B cell (primary cell): Measurements from ENCODE around the gene MPI. TPM values are rescaled to one million over a fixed set of nuclear protein-coding genes. Genes with fewer than 3 reads are reported as not detected.
A peak's percentile ranks its signal among the peaks of the same experiment; 100 is the strongest.

Experiments
- ATAC-seq: fragments of 200-7000 bp; cut with Tn5 transposase; one replicate; pipeline ENCODE4 v1.10.0; 2021; ENCODE audit warnings: low read depth, mild to moderate bottlenecking, moderate number of reproducible peaks, moderate library complexity
- CTCF ChIA-PET: fragments of 350-600 bp; sonication (Branson Sonifier 250); formaldehyde crosslinking; loops from one replicate; lab custom pipeline; 2021; ENCODE audit warnings: antibody characterized with exemption, inconsistent platforms; lab: Charles Lee
- POLR2A ChIA-PET: fragments of 350-600 bp; sonication (Branson Sonifier 250); formaldehyde crosslinking; loops from one replicate; lab custom pipeline; 2021; ENCODE audit warnings: antibody characterized with exemption; lab: Charles Lee
- DNase-seq: peaks from one replicate; pipeline ENCODE4 v3.0.0; 2013
- H2AFZ ChIP-seq: 2 replicates; pipeline ENCODE4 v1.6.1; 2012; ENCODE audit warnings: mild to moderate bottlenecking, low read depth, low read length; ENCODE audit not compliant: insufficient read depth, poor library complexity, severe bottlenecking
- H3K27ac ChIP-seq, 2 donors: 1 replicate in 1 of 2; 2 replicates in 1 of 2; pipeline ENCODE4 v1.5.1; 2012 to 2013; ENCODE audit warnings: low read length in 2 of 2, mild to moderate bottlenecking in 2 of 2, moderate library complexity in 1 of 2
- H3K27me3 ChIP-seq, 4 experiments: fragments of 200-600 bp in 1 of 4; sonication (generic) in 1 of 4; replicated peaks in 1 of 4; 1 replicate in 2 of 4; 2 replicates in 2 of 4; pipeline versions ENCODE4 v1.6.1 to v1.7.0; 2013 to 2016; ENCODE audit warnings: low read length in 3 of 4, mild to moderate bottlenecking in 2 of 4, mixed read lengths in 1 of 4, moderate library complexity in 1 of 4; ENCODE audit not compliant: insufficient read depth in 4 of 4, control insufficient read depth in 3 of 4; ENCODE audit errors: control extremely low read depth in 1 of 4
- H3K36me3 ChIP-seq, 2 experiments: replicated peaks in 1 of 2; 1 replicate in 1 of 2; 2 replicates in 1 of 2; pipeline versions ENCODE4 v1.6.1 to v1.7.1; 2013; ENCODE audit warnings: low read length in 1 of 2; ENCODE audit not compliant: insufficient read depth in 2 of 2, control insufficient read depth in 1 of 2; ENCODE audit errors: control extremely low read depth in 1 of 2, extremely low read depth in 1 of 2
- H3K4me1 ChIP-seq, 2 donors: fragments of 200-600 bp in 1 of 2; sonication (generic) in 1 of 2; 1 replicate in 1 of 2; 2 replicates in 1 of 2; pipeline versions ENCODE4 v1.5.1 to v1.6.1; 2013 to 2017; ENCODE audit warnings: low read length in 2 of 2; ENCODE audit not compliant: control insufficient read depth in 2 of 2, insufficient read depth in 2 of 2
- H3K4me2 ChIP-seq: replicated peaks from 2 replicates; pipeline ENCODE3; 2012; ENCODE audit warnings: mild to moderate bottlenecking, low read depth, low read length; ENCODE audit not compliant: poor library complexity, severe bottlenecking
- H3K4me3 ChIP-seq, 5 experiments: fragments of 200-600 bp in 1 of 5; sonication (generic) in 1 of 5; 1 replicate in 3 of 5; 2 replicates in 2 of 5; pipeline versions ENCODE4 v1.5.1 to v1.7.0; 2011 to 2016; ENCODE audit warnings: low read length in 4 of 5, mild to moderate bottlenecking in 4 of 5, low read depth in 2 of 5, control low read depth in 1 of 5, moderate library complexity in 1 of 5; ENCODE audit not compliant: insufficient read depth in 1 of 5; ENCODE audit errors: control extremely low read depth in 1 of 5, extremely low read depth in 1 of 5
- H3K79me2 ChIP-seq: fragments of 200-600 bp; sonication (generic); one replicate; pipeline ENCODE4 v1.6.0; 2016; ENCODE audit warnings: low read length; ENCODE audit not compliant: control insufficient read depth, insufficient read depth
- H3K9ac ChIP-seq: fragments of 200-600 bp; sonication (generic); 2 replicates; pipeline ENCODE4 v1.6.1; 2017; ENCODE audit warnings: mild to moderate bottlenecking, low read length, moderate library complexity
- H3K9me3 ChIP-seq, 3 donors: one replicate each; pipeline versions ENCODE4 v1.6.1 to v1.7.1; 2013; ENCODE audit warnings: low read length in 2 of 3; ENCODE audit not compliant: control insufficient read depth in 2 of 3, insufficient read depth in 1 of 3; ENCODE audit errors: control extremely low read depth in 1 of 3
- H4K20me1 ChIP-seq: 2 replicates; pipeline ENCODE4 v1.6.0; 2012; ENCODE audit warnings: mild to moderate bottlenecking, low read length; ENCODE audit not compliant: insufficient read depth, control insufficient read depth, poor library complexity, severe bottlenecking
- H3K27ac Mint-ChIP-seq: one replicate; pipeline ENCODE4 v1.8.0; 2021; ENCODE audit warnings: mixed read lengths
- H3K27me3 Mint-ChIP-seq: one replicate; pipeline ENCODE4 v1.8.0; 2021; ENCODE audit warnings: mixed read lengths
- H3K4me1 Mint-ChIP-seq: one replicate; pipeline ENCODE4 v1.8.0; 2021; ENCODE audit warnings: mixed read lengths
- H3K4me3 Mint-ChIP-seq: one replicate; pipeline ENCODE4 v1.8.0; 2021; ENCODE audit warnings: mixed read lengths
- H3K9me3 Mint-ChIP-seq: one replicate; pipeline ENCODE4 v1.8.0; 2022; ENCODE audit warnings: mixed read lengths; ENCODE audit not compliant: insufficient read depth
- EZH2 ChIP-seq: IDR thresholded peaks from 2 replicates; pipeline ENCODE4 v1.6.1; 2012; ENCODE audit warnings: borderline replicate concordance, low read depth, mild to moderate bottlenecking, moderate library complexity, low read length; ENCODE audit not compliant: insufficient read depth, poor library complexity, severe bottlenecking
- WGBS: methylation state at CpG from one replicate; pipeline ENCODE4 v1.1.5; 2013; ENCODE audit warnings: missing lambda C conversion rate; ENCODE audit not compliant: insufficient coverage; 5-methylcytosine and 5-hydroxymethylcytosine counted together
- intact Hi-C: fragments of 100-400 bp; cut with micrococcal nuclease; formaldehyde crosslinking; loops from one replicate; pipeline ENCODE4 v1.10.0; 2022
- polyA plus RNA-seq: library from polyadenylated mRNA; depleted of rRNA; stranded (reverse); fragments of >200 nt; gene quantifications from 2 replicates; pipeline ENCODE4 v1.2.3, GENCODE V29; 2012
- total RNA-seq, 2 donors: library from RNA; stranded (reverse); fragments of 120-200 nt in 1 of 2; gene quantifications; 1 replicate in 1 of 2; 2 replicates in 1 of 2; pipeline versions ENCODE4 v1.2.3 to v1.2.4, GENCODE V29; 2013 to 2022
- TF ChIP-seq, protein P1 (sequence below): fragments of 200-600 bp; IDR thresholded peaks from one replicate; pipeline ENCODE4 v1.8.0; 2022; ENCODE audit warnings: antibody characterized with exemption, mild to moderate bottlenecking

Gene MPI
- total and polyA plus RNA-seq, 2 donors (not counting 1 experiment from before 2014, with no cell fraction given) = 37.2 to 59.8 TPM

DNA sequence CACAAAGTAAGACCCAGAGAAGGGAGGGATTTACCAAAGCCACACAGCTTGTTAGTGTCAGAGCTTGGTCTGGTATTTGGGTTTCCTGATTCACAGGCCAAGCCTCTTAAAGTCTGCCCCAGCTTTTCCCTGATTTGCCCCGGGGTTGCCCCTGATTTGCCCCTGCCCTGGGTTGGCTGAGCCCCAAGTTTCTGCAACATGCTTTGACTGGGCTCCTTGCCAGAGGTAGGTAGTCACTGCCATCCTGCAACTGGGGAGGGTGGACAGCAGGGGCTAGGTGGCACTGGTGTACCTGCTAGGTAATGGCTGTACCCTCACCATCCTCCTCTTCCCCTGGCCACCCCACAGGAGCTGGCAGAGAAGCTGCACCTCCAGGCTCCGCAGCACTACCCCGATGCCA is 2.5 kb downstream of the MPI start:
- Mint-ChIP-seq H3K27me3 (no peaks in the 10 kb centered on the region), H3K4me3 (no peak overlapping the region), H3K27ac (peak overlapping the region; percentile 46), H3K9me3 (no peaks in the 10 kb centered on the region), H3K4me1 (peaks cover 39% of the 10 kb centered on the region)
- peaks cover 16% of the 10 kb centered on the region for H3K79me2 ChIP-seq
- intact Hi-C loops = loop anchor here (5.0 kb wide), 1 partner anchor 45 kb away; the partner anchor contains the start of gene COX5A
- H3K4me1 ChIP-seq = peaks cover 25 to 38% of the 10 kb centered on the region in 2 donors
- no peaks in the 10 kb centered on the region for H3K9me3 ChIP-seq
- TF ChIP-seq EZH2 = no peak
- TF ChIP-seq, protein P1, sequence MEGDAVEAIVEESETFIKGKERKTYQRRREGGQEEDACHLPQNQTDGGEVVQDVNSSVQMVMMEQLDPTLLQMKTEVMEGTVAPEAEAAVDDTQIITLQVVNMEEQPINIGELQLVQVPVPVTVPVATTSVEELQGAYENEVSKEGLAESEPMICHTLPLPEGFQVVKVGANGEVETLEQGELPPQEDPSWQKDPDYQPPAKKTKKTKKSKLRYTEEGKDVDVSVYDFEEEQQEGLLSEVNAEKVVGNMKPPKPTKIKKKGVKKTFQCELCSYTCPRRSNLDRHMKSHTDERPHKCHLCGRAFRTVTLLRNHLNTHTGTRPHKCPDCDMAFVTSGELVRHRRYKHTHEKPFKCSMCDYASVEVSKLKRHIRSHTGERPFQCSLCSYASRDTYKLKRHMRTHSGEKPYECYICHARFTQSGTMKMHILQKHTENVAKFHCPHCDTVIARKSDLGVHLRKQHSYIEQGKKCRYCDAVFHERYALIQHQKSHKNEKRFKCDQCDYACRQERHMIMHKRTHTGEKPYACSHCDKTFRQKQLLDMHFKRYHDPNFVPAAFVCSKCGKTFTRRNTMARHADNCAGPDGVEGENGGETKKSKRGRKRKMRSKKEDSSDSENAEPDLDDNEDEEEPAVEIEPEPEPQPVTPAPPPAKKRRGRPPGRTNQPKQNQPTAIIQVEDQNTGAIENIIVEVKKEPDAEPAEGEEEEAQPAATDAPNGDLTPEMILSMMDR = no peak
- CTCF ChIA-PET = interaction anchor here (0.9 to 2.3 kb wide), 3 partner anchors 9 to 260 kb away, joined by 3 to 25 read pairs (median 5); no protein-coding TSS in a partner anchor
- no peaks in the 10 kb centered on the region for H4K20me1 ChIP-seq
- H3K4me3 ChIP-seq = no peak overlapping the region
- POLR2A ChIA-PET = no interaction called here
- no peak overlapping the region for H3K9ac ChIP-seq
- no peak for ATAC-seq
- H3K4me2 ChIP-seq = no peak overlapping the region
- DNase-seq = no peak
- H3K36me3 ChIP-seq = peaks cover 0 to 10% of the 10 kb centered on the region in 2 experiments
- WGBS = 44% methylated on average over 1 of the region's 3 CpGs
- no peak overlapping the region for H2AFZ ChIP-seq
- no peaks in the 10 kb centered on the region for H3K27me3 ChIP-seq
- H3K27ac ChIP-seq = no peak overlapping the region

DNA sequence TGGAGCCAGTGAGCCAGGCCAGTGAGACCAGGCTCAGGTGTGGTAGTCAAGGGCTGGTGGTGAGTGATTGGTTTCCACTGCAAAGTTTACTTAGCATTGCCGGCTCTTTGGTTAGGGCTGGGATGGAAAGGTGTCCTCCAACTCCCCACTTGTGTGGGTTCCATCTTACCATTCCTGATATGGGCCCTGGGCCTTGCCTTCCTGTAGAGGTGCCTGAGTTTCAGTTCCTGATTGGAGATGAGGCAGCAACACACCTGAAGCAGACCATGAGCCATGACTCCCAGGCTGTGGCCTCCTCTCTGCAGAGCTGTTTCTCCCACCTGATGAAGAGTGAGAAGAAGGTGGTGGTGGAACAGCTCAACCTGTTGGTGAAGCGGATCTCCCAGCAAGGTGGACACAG is 3.1 kb downstream of the MPI start:
- intact Hi-C loops = loop anchor here (5.0 kb wide), 1 partner anchor 44 kb away; the partner anchor contains the start of gene COX5A
- Histone ChIP-seq H3K27ac (peak overlapping the region in 1 of 2 donors; percentile 46), H3K79me2 (peaks cover 16% of the 10 kb centered on the region), H3K9ac (no peak overlapping the region), H4K20me1 (no peaks in the 10 kb centered on the region), H3K9me3 (no peaks in the 10 kb centered on the region), H3K4me1 (peaks cover 25 to 38% of the 10 kb centered on the region in 2 donors), H2AFZ (no peak overlapping the region), H3K36me3 (peaks cover 0 to 10% of the 10 kb centered on the region in 2 experiments), H3K4me3 (no peak overlapping the region), H3K4me2 (no peak overlapping the region), H3K27me3 (no peaks in the 10 kb centered on the region)
- POLR2A ChIA-PET = no interaction called here
- Mint-ChIP-seq H3K4me3 (peak overlapping the region; percentile 63), H3K9me3 (no peaks in the 10 kb centered on the region), H3K27ac (peak overlapping the region; percentile 78), H3K4me1 (peaks cover 39% of the 10 kb centered on the region), H3K27me3 (no peaks in the 10 kb centered on the region)
- no peak for DNase-seq
- no peak for TF ChIP-seq EZH2
- TF ChIP-seq, protein P1 = no peak
- 100% methylated on average over 1 of the region's 2 CpGs for WGBS
- CTCF ChIA-PET = interaction anchor here (1.3 to 2.3 kb wide), 2 partner anchors 9 to 122 kb away, joined by 5 to 25 read pairs; no protein-coding TSS in a partner anchor
- no peak for ATAC-seq
